CD4-positive, alpha-beta T cell treated with Interleukin-15 for 4 hours (primary cell): ENCODE data around the gene CCNYL1.

Experiments used
- DNase-seq: peaks from one replicate; pipeline ENCODE4 v3.0.0-alpha.2; 2020; ENCODE audit warnings: low spot score

Gene CCNYL1

GRCh38 chr2:207791579-207792243 is 80.3 kb downstream of the CCNYL1 start:
- no peak for DNase-seq

DNA sequence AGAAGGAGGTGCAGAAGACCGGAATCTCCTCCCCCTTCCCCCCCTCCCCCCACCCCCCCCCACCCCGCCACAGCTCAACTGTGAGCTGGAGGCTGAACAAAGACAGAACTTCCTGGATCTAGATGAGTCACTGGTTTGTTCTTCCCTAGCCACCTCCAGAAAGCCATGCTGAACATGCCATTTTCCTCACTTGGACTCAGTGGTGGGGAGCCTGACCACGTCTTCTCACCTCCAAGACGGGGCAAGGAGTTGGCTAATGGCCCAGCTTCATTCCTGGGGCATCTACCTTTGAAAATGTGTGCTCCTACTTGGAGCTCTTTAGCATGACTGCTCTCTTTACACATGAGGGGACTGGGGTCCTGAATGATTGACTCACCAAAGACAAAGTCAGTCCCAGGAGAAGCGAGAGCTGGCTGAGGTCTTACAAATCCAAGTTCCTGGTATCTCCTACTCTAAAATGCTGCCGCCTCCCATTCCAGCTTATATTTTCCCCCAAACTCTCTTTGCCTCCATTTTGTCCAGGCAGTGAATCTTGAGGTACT is 80.9 kb downstream of the CCNYL1 start:
- no peak for DNase-seq

- no peak for DNase-seq
Observed at GRCh38 chr2:207796585-207797350, 85.3 kb downstream of the CCNYL1 start.

DNA sequence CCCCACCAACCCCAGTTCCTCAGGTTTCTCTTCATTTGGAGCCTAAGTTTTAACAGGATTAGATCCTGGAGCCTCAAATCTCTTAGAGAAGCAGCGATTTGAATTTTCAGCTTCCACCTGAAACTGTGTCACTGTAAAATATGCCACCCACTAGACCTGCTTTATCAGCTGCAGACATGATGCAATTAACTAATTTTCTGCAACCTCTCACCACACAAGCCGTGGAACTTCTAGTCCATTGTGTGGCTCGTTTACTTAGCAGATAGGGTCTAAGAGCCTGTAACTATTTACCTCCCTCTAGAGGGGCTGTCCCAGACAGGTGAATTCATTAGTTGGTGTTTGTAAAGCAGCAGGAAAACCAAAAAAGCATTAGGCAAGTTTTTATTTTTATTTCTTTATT is 89.8 kb downstream of the CCNYL1 start:
- DNase-seq: no peak

DNA sequence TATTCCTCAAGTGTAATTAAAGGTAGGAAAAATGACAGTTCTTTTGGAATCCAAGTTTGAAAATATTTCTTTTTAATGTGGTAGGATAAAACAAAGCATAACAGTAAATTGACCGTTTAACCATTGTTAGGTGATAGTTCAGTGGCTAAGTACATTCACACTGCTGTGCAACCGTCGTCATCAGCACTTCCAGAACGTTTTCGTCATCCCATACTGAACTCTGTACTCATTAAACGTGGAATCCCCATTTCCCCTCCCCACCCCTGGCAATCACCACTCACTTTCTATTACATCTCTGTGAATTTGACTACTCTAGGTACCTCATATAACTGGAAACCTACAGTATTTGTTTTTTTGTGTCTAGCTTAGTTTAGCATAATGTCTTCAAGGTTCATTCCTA is 91.2 kb downstream of the CCNYL1 start:
- DNase-seq: no peak
